GM12891 (cell line): ENCODE measurements around the gene RSPH3.

Experiments
- POLR2A ChIP-seq: IDR thresholded peaks from 2 replicates; pipeline ENCODE4 v1.6.1; 2011; ENCODE audit warnings: low read depth, low read length, control low read depth
- POLR2AphosphoS5 ChIP-seq: IDR thresholded peaks from 2 replicates; pipeline ENCODE4 v1.6.1; 2011; ENCODE audit warnings: low read depth, low read length, control low read depth
- TAF1 ChIP-seq: IDR thresholded peaks from 2 replicates; pipeline ENCODE4 v1.6.1; 2011; ENCODE audit warnings: low read depth, low read length, control low read depth

DNA sequence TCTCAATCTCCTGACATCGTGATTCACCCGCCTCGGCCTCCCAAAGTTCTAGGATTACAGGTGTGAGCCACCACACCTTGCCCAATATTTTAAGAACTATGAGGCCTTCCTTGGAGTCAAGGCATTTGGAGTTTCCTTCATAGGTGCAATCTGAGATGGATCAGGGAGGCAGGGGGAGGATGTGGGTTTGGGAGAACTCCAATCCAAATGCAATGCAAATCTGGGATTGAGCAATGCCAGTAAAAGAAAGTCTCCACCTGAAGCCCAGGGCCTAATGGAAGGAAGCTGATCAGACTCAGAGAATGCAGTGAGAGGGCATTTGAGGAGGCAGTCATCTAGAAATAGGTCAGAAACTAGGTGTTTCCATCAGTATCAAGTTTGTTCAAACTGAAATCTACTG lies 21.2 kb downstream of the RSPH3 start:
- TF ChIP-seq POLR2A (no peak), TAF1 (no peak), POLR2AphosphoS5 (no peak)
